Stimulated activated naive CD8-positive, alpha-beta T cell treated with anti-CD3 and anti-CD28 coated beads, Interleukin-15, amount 100 ng/mL, for 72 hours (primary cell): ENCODE data around the gene U2AF2.

Experiments
- ATAC-seq: fragments of 150-1000 bp; cut with Tn5 transposase; 2 replicates; pipeline ENCODE4 v1.10.0; 2021; ENCODE audit warnings: mild to moderate bottlenecking, moderate library complexity
- DNase-seq, 2 donors: peaks; one replicate each; pipeline ENCODE4 v3.0.0; 2021 to 2022
- H3K27ac Mint-ChIP-seq, 2 donors: one replicate each; pipeline ENCODE4 v1.8.0; 2022; ENCODE audit warnings: mild to moderate bottlenecking in 2 of 2, mixed read lengths in 2 of 2, moderate library complexity in 2 of 2
- H3K27me3 Mint-ChIP-seq: one replicate; pipeline ENCODE4 v1.8.0; 2022; ENCODE audit warnings: mixed read lengths
- H3K4me1 Mint-ChIP-seq: one replicate; pipeline ENCODE4 v1.8.0; 2022; ENCODE audit warnings: mild to moderate bottlenecking, mixed read lengths
- H3K4me3 Mint-ChIP-seq, 2 donors: one replicate each; pipeline ENCODE4 v1.8.0; 2022; ENCODE audit warnings: mild to moderate bottlenecking in 2 of 2, mixed read lengths in 2 of 2, moderate library complexity in 1 of 2
- H3K9me3 Mint-ChIP-seq, 2 donors: one replicate each; pipeline ENCODE4 v1.8.0; 2022; ENCODE audit warnings: mixed read lengths in 2 of 2

U2AF2 gene

GRCh38 chr19:55646889-55647731 lies 7.7 kb upstream of the U2AF2 start:
- peak overlapping the region; percentile 27 to 90 for H3K27ac Mint-ChIP-seq
- ATAC-seq, result no peak
- H3K9me3 Mint-ChIP-seq, result no peaks in the 10 kb centered on the region
- no peak for DNase-seq
- peaks cover 79% of the 10 kb centered on the region for H3K4me1 Mint-ChIP-seq
- peak overlapping the region; percentile 92 to 96 for H3K4me3 Mint-ChIP-seq
- H3K27me3 Mint-ChIP-seq, result no peaks in the 10 kb centered on the region

- H3K4me3 Mint-ChIP-seq, result peak within 1 kb of the TSS; percentile 92 to 97
- peak; percentile 31 for ATAC-seq
- peak; percentile 66 to 68 for DNase-seq
- peak within 1 kb of the TSS; percentile 93 to 96 for H3K27ac Mint-ChIP-seq
- peaks cover 77% of the 10 kb centered on the region for H3K4me1 Mint-ChIP-seq
- H3K27me3 Mint-ChIP-seq, result no peaks in the 10 kb centered on the region
- H3K9me3 Mint-ChIP-seq, result no peaks in the 10 kb centered on the region
Measured at GRCh38 chr19:55647732-55648584, 6.9 kb upstream of the U2AF2 start, which contains the start of gene CCDC106. Gene CCDC106 (plus strand): TSS chr19:55648212. CDS start chr19:55649047, 835 bp downstream.

DNA sequence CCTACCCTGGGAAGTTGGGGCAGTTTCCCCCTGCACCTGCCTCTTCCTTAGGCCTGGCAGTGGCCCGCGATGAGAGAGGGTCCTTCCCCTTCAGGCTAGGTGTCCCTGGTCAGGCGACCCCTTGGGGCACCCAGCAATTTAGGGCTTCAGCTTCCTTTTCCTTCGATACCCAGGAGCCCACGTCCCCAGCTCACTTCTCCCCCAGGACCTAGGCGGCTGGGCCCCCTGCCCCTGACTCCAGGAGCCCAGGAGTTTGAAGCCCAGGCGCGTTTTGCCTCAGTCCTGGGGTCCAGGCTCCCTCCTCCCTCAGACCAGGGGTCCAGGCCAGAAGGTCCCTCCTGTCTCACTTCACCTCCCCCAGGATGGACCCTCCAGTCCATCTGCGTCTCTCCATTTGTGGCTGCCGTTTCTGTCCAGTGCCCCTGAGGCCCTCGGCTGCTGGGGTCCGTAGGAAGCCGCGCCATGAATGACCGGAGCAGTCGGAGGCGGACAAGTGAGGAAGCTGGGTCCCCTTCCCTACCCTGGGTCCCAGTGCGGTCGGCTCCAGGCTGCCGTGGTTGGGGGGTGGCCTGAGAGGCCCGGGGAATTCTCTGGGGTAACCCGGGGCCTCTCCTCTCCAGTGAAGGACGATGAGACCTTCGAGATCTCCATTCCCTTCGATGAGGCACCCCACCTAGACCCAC lies 6.1 kb upstream of the U2AF2 start:
- DNase-seq (no peak), ATAC-seq (no peak)
- Mint-ChIP-seq H3K4me1 (peaks cover 69% of the 10 kb centered on the region), H3K9me3 (no peaks in the 10 kb centered on the region), H3K4me3 (peak overlapping the region; percentile 82 to 97), H3K27me3 (no peaks in the 10 kb centered on the region), H3K27ac (peak overlapping the region; percentile 31 to 96)

GRCh38 chr19:55649268-55650125 lies 5.3 kb upstream of the U2AF2 start:
- peaks cover 63% of the 10 kb centered on the region for H3K4me1 Mint-ChIP-seq
- H3K27me3 Mint-ChIP-seq, result no peaks in the 10 kb centered on the region
- H3K9me3 Mint-ChIP-seq, result no peaks in the 10 kb centered on the region
- DNase-seq (no peak), ATAC-seq (no peak)
- peak overlapping the region; percentile 82 to 97 for H3K4me3 Mint-ChIP-seq
- H3K27ac Mint-ChIP-seq, result peak overlapping the region; percentile 24 to 96

DNA sequence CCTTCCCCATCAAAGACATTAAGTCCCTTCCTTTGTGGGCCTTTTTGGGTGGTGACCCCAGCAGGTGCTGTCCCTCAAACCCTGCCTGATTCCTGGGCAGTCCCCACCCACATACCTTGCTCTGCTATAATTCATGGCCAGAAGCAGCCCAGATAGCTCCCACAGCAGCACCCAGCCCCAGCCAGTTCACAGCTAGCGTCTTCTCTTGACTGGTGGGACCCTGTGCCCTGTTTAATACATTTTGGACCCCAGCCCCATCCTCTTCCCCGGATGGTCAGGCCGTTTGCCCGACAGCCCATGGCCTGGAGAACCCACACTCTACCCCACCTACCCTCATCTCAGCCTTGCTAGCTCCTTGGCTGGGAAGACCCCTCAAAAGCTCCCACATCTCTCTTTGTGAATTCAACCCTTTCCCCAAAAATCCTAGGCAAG lies 4.7 kb upstream of the U2AF2 start:
- DNase-seq, result peak in 1 of 2 donors; percentile 63
- Mint-ChIP-seq H3K4me3 (peak overlapping the region; percentile 82 to 97), H3K9me3 (no peaks in the 10 kb centered on the region), H3K27me3 (no peaks in the 10 kb centered on the region), H3K27ac (peak overlapping the region; percentile 23 to 40), H3K4me1 (peaks cover 57% of the 10 kb centered on the region)
- ATAC-seq, result no peak

- DNase-seq, result no peak
- no peak for ATAC-seq
- Mint-ChIP-seq H3K27ac (peak overlapping the region in 1 of 2 donors; percentile 31), H3K4me3 (peak overlapping the region; percentile 82 to 97), H3K9me3 (no peaks in the 10 kb centered on the region), H3K4me1 (peaks cover 51% of the 10 kb centered on the region), H3K27me3 (no peaks in the 10 kb centered on the region)
Measured at GRCh38 chr19:55650602-55651230, 4.1 kb upstream of the U2AF2 start.

DNA sequence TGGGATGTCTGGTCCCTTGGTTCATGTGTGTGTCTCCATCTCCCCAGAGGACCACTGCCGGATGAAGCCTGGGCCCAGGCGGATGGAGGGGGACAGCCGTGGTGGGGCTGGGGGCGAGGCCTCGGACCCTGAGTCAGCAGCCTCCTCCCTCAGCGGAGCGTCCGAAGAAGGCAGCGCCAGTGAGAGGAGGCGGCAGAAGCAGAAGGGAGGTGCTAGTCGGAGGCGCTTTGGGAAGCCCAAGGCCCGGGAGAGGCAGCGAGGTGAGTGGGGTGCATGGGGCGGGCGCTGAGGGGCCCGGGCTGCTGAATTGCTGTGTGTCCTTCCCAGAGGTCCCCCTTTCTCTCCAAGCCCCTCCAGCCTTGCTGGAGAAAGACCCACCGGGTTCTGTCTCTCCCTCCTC lies 3.6 kb upstream of the U2AF2 start:
- Mint-ChIP-seq H3K4me3 (peak overlapping the region; percentile 82 to 97), H3K9me3 (no peaks in the 10 kb centered on the region), H3K4me1 (peaks cover 51% of the 10 kb centered on the region), H3K27ac (peak overlapping the region in 1 of 2 donors; percentile 31), H3K27me3 (no peaks in the 10 kb centered on the region)
- no peak for ATAC-seq
- no peak for DNase-seq

- DNase-seq, result no peak
- H3K4me3 Mint-ChIP-seq, result peak overlapping the region; percentile 88 to 90
Measured at GRCh38 chr19:55652311-55653128, 2.3 kb upstream of the U2AF2 start.

GRCh38 chr19:55653651-55654322 lies 1.0 kb upstream of the U2AF2 start:
- peak; percentile 98 to 99 for DNase-seq
- no peaks in the 10 kb centered on the region for H3K9me3 Mint-ChIP-seq
- no peaks in the 10 kb centered on the region for H3K27me3 Mint-ChIP-seq
- H3K4me3 Mint-ChIP-seq, result peak overlapping the region; percentile 88 to 90
- peak; percentile 61 for ATAC-seq
- peaks cover 50% of the 10 kb centered on the region for H3K4me1 Mint-ChIP-seq
- peak overlapping the region; percentile 98 to 99 for H3K27ac Mint-ChIP-seq

More at GRCh38 chr19:55652311-55653128, 2.3 kb upstream of the U2AF2 start:
- Mint-ChIP-seq H3K4me1 (peaks cover 47% of the 10 kb centered on the region), H3K9me3 (no peaks in the 10 kb centered on the region), H3K27ac (no peak overlapping the region), H3K27me3 (no peaks in the 10 kb centered on the region)
- no peak for ATAC-seq

DNA sequence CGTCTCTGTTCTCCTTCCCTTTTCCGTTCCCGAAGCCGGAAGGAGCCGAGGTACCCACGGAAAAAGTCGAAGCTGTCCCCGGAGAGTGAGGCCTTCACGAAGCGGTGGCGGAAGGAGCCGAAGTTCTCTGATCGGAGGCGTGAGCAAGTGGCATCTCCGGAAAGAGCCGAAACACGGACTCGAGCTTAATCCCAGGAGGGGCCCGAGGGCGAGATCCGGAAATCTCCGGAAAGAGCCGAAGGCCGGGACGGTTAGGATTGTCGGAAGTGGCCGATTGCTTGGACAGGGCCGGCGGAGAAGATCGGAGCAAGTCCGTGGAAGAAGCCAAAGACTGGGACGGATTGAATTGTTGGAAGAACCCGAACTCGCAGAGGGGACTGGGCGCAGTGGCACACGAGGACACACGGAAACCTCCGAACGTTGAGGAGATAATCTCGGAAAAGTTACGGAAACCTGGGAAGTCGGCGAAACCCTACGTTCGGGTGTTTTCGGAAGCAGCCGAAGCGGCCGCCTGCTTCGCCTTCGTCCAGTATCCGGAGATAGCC lies 440 bp upstream of the U2AF2 start:
- DNase-seq (peak; percentile 99), ATAC-seq (peak; percentile 77)
- Mint-ChIP-seq H3K27me3 (no peaks in the 10 kb centered on the region), H3K9me3 (no peaks in the 10 kb centered on the region), H3K4me3 (peak overlapping the region; percentile 88 to 90), H3K4me1 (peaks cover 50% of the 10 kb centered on the region), H3K27ac (peak overlapping the region; percentile 98 to 99)

DNA sequence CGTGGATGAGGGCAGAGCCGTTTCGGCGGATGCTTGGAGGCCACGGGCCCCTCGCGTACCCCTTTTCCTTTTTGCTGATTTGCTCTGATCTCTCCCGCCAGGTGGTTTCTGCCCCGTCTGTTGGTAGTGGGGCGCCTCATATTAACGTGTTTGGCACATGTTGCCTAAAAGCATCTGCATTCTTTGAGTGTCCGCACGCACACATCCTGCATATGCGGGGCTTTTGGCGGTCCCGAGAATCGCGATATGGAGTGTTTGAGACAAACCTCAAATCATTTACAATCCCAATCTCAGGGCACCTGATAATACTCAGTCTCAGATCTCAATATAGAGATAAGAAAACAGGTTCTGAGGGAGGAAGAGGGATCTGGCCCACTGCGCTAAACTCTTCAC lies 809 bp downstream of the U2AF2 start:
- H3K9me3 Mint-ChIP-seq, result no peaks in the 10 kb centered on the region
- no peaks in the 10 kb centered on the region for H3K27me3 Mint-ChIP-seq
- H3K4me1 Mint-ChIP-seq, result peaks cover 50% of the 10 kb centered on the region
- ATAC-seq (no peak), DNase-seq (no peak)
- H3K27ac Mint-ChIP-seq, result peak overlapping the region; percentile 98 to 99
- peak overlapping the region; percentile 88 to 90 for H3K4me3 Mint-ChIP-seq

- Mint-ChIP-seq H3K9me3 (no peaks in the 10 kb centered on the region), H3K4me3 (peak overlapping the region; percentile 88 to 90), H3K27ac (peak overlapping the region; percentile 98 to 99), H3K4me1 (peaks cover 47% of the 10 kb centered on the region), H3K27me3 (no peaks in the 10 kb centered on the region)
- no peak for DNase-seq
- ATAC-seq, result no peak
Measured at GRCh38 chr19:55656552-55656951, 1.7 kb downstream of the U2AF2 start.
